ENCODE results near the gene GSX2.

GSX2 gene

GRCh38 chr4:54082168-54082567 is 17.8 kb upstream of the GSX2 start:
- ATAC-seq, result no peak

GRCh38 chr4:54085284-54085683 is 14.7 kb upstream of the GSX2 start:
- no peak for ATAC-seq

- no peak for ATAC-seq
Measured at GRCh38 chr4:54089875-54090274, 10.1 kb upstream of the GSX2 start.

- no peak for ATAC-seq
Measured at GRCh38 chr4:54090404-54090803, 9.6 kb upstream of the GSX2 start.

GRCh38 chr4:54090804-54091623 is 8.9 kb upstream of the GSX2 start:
- peak; percentile 41 to 53 for ATAC-seq

GRCh38 chr4:54091637-54092404 is 8.1 kb upstream of the GSX2 start:
- peak; percentile 82 to 83 for ATAC-seq

- no peak for ATAC-seq
Measured at GRCh38 chr4:54092405-54093323, 7.3 kb upstream of the GSX2 start.

- ATAC-seq, result no peak
Measured at GRCh38 chr4:54093324-54094240, 6.4 kb upstream of the GSX2 start.

- ATAC-seq, result no peak
Measured at GRCh38 chr4:54094451-54094850, 5.5 kb upstream of the GSX2 start.

- no peak for ATAC-seq
Measured at GRCh38 chr4:54095110-54095825, 4.7 kb upstream of the GSX2 start.

- no peak for ATAC-seq
Measured at GRCh38 chr4:54096295-54096962, 3.5 kb upstream of the GSX2 start.

- ATAC-seq, result no peak
Measured at GRCh38 chr4:54097152-54097551, 2.8 kb upstream of the GSX2 start.

GRCh38 chr4:54098375-54098774 is 1.6 kb upstream of the GSX2 start:
- ATAC-seq, result no peak

- ATAC-seq, result peak in 1 of 2 donors; percentile 17
Measured at GRCh38 chr4:54099287-54099747, 646 bp upstream of the GSX2 start.

- peak; percentile 30 to 44 for ATAC-seq
Measured at GRCh38 chr4:54100595-54101189, 729 bp downstream of the GSX2 start.

GRCh38 chr4:54101190-54102041 is 1.5 kb downstream of the GSX2 start:
- no peak for ATAC-seq

- ATAC-seq, result no peak
Measured at GRCh38 chr4:54102531-54103106, 2.7 kb downstream of the GSX2 start.

- ATAC-seq, result no peak
Measured at GRCh38 chr4:54103190-54103574, 3.2 kb downstream of the GSX2 start.

GRCh38 chr4:54104907-54105306 is 4.9 kb downstream of the GSX2 start:
- ATAC-seq, result no peak
